ENCODE results near the gene NTNG1.
"Not testable (repeated sequence)": the region's sequence is repeated elsewhere in the genome, so short reads cannot be mapped to it uniquely, and the experiment has no call there.

NTNG1 gene

GRCh38 chr1:107200631-107201030 lies 59.8 kb downstream of the NTNG1 start:
- DNase-seq = no peak

- DNase-seq = no peak
Measured at GRCh38 chr1:107202007-107202406, 61.2 kb downstream of the NTNG1 start.

GRCh38 chr1:107213225-107213624 lies 72.4 kb downstream of the NTNG1 start:
- no peak for DNase-seq

GRCh38 chr1:107220036-107220435 lies 79.2 kb downstream of the NTNG1 start:
- no peak for DNase-seq

- peak; percentile 14 for DNase-seq
Measured at GRCh38 chr1:107225706-107226105, 84.9 kb downstream of the NTNG1 start.

- no peak for DNase-seq
Measured at GRCh38 chr1:107228704-107229371, 88.0 kb downstream of the NTNG1 start.

GRCh38 chr1:107229711-107230110 lies 88.9 kb downstream of the NTNG1 start:
- no peak for DNase-seq

- no peak for DNase-seq
Measured at GRCh38 chr1:107230121-107230520, 89.3 kb downstream of the NTNG1 start.

GRCh38 chr1:107231291-107231690 lies 90.5 kb downstream of the NTNG1 start:
- no peak for DNase-seq

GRCh38 chr1:107232426-107232825 lies 91.6 kb downstream of the NTNG1 start:
- no peak for DNase-seq

GRCh38 chr1:107236760-107237159 lies 95.9 kb downstream of the NTNG1 start:
- DNase-seq = not testable (repeated sequence)

GRCh38 chr1:107243461-107243860 lies 102.6 kb downstream of the NTNG1 start:
- DNase-seq = no peak

GRCh38 chr1:107244709-107245500 lies 104.1 kb downstream of the NTNG1 start:
- DNase-seq = no peak

- DNase-seq = no peak
Measured at GRCh38 chr1:107246775-107247345, 106.0 kb downstream of the NTNG1 start.

- no peak for DNase-seq
Measured at GRCh38 chr1:107247679-107248078, 106.8 kb downstream of the NTNG1 start.

- peak; percentile 91 for DNase-seq
Measured at GRCh38 chr1:107250169-107250568, 109.3 kb downstream of the NTNG1 start.

GRCh38 chr1:107251083-107251482 lies 110.2 kb downstream of the NTNG1 start:
- no peak for DNase-seq

- DNase-seq = no peak
Measured at GRCh38 chr1:107251839-107252238, 111.0 kb downstream of the NTNG1 start.

- no peak for DNase-seq
Measured at GRCh38 chr1:107252271-107252670, 111.4 kb downstream of the NTNG1 start.

GRCh38 chr1:107254306-107254705 lies 113.5 kb downstream of the NTNG1 start:
- DNase-seq = no peak

GRCh38 chr1:107255469-107255868 lies 114.6 kb downstream of the NTNG1 start:
- DNase-seq = peak; percentile 29

- peak; percentile 37 for DNase-seq
Measured at GRCh38 chr1:107262467-107263286, 121.8 kb downstream of the NTNG1 start.

- no peak for DNase-seq
Measured at GRCh38 chr1:107263291-107263915, 122.6 kb downstream of the NTNG1 start.
